ENCODE data around the gene COG5. TPM values are rescaled to one million over a fixed set of nuclear protein-coding genes. Genes with fewer than 3 reads are reported as not detected.

Gene COG5
- total RNA-seq, 1 experiment from 2014 or later: 29.1 TPM

DNA sequence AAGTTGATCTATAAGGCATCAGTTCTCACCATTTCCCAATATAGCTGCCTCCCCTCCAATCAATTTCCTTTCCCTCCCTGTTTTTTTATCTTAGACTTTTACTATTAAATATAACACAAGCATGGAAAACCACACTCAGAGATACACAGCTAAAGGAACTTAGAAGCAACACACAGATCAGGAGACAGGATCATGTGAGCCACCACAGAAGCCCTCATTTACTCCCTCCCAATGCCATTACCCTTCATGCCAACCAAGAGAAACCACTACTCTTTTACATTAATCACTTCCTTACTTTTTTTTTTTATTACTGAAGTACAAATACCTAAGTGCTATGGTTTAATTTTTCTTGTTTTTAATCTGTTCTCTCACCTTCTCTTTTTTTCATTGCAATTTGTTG, 33.0 kb downstream of the COG5 start:
- no peak overlapping the region for H3K27ac ChIP-seq (ENCODE audit: low read length)
- H3K4me1 ChIP-seq (ENCODE audit: control insufficient read depth, insufficient read depth, low read length): no peaks in the 10 kb centered on the region
- TF ChIP-seq, protein P1, sequence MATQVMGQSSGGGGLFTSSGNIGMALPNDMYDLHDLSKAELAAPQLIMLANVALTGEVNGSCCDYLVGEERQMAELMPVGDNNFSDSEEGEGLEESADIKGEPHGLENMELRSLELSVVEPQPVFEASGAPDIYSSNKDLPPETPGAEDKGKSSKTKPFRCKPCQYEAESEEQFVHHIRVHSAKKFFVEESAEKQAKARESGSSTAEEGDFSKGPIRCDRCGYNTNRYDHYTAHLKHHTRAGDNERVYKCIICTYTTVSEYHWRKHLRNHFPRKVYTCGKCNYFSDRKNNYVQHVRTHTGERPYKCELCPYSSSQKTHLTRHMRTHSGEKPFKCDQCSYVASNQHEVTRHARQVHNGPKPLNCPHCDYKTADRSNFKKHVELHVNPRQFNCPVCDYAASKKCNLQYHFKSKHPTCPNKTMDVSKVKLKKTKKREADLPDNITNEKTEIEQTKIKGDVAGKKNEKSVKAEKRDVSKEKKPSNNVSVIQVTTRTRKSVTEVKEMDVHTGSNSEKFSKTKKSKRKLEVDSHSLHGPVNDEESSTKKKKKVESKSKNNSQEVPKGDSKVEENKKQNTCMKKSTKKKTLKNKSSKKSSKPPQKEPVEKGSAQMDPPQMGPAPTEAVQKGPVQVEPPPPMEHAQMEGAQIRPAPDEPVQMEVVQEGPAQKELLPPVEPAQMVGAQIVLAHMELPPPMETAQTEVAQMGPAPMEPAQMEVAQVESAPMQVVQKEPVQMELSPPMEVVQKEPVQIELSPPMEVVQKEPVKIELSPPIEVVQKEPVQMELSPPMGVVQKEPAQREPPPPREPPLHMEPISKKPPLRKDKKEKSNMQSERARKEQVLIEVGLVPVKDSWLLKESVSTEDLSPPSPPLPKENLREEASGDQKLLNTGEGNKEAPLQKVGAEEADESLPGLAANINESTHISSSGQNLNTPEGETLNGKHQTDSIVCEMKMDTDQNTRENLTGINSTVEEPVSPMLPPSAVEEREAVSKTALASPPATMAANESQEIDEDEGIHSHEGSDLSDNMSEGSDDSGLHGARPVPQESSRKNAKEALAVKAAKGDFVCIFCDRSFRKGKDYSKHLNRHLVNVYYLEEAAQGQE (IDR thresholded peaks at IDR 0.05; ENCODE audit: insufficient read depth in 1 of 2, low read depth in 2 of 2, low read length in 1 of 2): no peak
- TF ChIP-seq, protein P2, sequence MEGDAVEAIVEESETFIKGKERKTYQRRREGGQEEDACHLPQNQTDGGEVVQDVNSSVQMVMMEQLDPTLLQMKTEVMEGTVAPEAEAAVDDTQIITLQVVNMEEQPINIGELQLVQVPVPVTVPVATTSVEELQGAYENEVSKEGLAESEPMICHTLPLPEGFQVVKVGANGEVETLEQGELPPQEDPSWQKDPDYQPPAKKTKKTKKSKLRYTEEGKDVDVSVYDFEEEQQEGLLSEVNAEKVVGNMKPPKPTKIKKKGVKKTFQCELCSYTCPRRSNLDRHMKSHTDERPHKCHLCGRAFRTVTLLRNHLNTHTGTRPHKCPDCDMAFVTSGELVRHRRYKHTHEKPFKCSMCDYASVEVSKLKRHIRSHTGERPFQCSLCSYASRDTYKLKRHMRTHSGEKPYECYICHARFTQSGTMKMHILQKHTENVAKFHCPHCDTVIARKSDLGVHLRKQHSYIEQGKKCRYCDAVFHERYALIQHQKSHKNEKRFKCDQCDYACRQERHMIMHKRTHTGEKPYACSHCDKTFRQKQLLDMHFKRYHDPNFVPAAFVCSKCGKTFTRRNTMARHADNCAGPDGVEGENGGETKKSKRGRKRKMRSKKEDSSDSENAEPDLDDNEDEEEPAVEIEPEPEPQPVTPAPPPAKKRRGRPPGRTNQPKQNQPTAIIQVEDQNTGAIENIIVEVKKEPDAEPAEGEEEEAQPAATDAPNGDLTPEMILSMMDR (IDR thresholded peaks at IDR 0.05): no peak
- TF ChIP-seq SIN3A (IDR thresholded peaks at IDR 0.05; ENCODE audit: borderline replicate concordance, insufficient read depth, low read depth, low read length): no peak
- TF ChIP-seq TCF7L2 (IDR thresholded peaks at IDR 0.05; ENCODE audit: low read depth, low read length): no peak
- no peak for TF ChIP-seq POLR2AphosphoS5 (IDR thresholded peaks at IDR 0.05; ENCODE audit: low read depth, low read length)
- intact Hi-C loops (cut with micrococcal nuclease; ENCODE audit: unreplicated experiment) (no loop called here), in situ Hi-C loops (cut with HindIII; ENCODE audit: low pct_unique_long_range_greater_than_20kb, low sequenced_read_pairs) (no loop called here)
- H3K27me3 ChIP-seq (ENCODE audit: control insufficient read depth, insufficient read depth, low read length): no peaks in the 10 kb centered on the region
- ChIA-PET POLR2A (no interaction called here), CTCF (no interaction called here)
- ATAC-seq (no peak), DNase-seq (ENCODE audit: low read depth, low spot score) (no peak)
- no TSS peak for BruUV-seq (replicated peaks)
- H3K36me3 ChIP-seq (ENCODE audit: control insufficient read depth, insufficient read depth, low read length): no peaks in the 10 kb centered on the region
- H3K4me3 ChIP-seq (ENCODE audit: low read depth in 2 of 2, low read length in 2 of 2): no peak overlapping the region
- H3K9me3 ChIP-seq (ENCODE audit: control insufficient read depth, insufficient read depth, low read depth, low read length): no peaks in the 10 kb centered on the region

- Histone ChIP-seq H3K9me3 (ENCODE audit: control insufficient read depth, insufficient read depth, low read depth, low read length) (no peaks in the 10 kb centered on the region), H3K4me1 (ENCODE audit: control insufficient read depth, insufficient read depth, low read length) (no peaks in the 10 kb centered on the region), H3K27ac (ENCODE audit: low read length) (no peak overlapping the region), H3K4me3 (ENCODE audit: low read depth in 2 of 2, low read length in 2 of 2) (no peak overlapping the region), H3K36me3 (ENCODE audit: control insufficient read depth, insufficient read depth, low read length) (no peaks in the 10 kb centered on the region), H3K27me3 (ENCODE audit: control insufficient read depth, insufficient read depth, low read length) (no peaks in the 10 kb centered on the region)
- ChIA-PET CTCF (no interaction called here), POLR2A (no interaction called here)
- ATAC-seq (no peak), DNase-seq (ENCODE audit: low read depth, low spot score) (no peak)
- TF ChIP-seq POLR2AphosphoS5 (IDR thresholded peaks at IDR 0.05; ENCODE audit: low read depth, low read length): no peak
- TF ChIP-seq, protein P1 (IDR thresholded peaks at IDR 0.05; ENCODE audit: insufficient read depth in 1 of 2, low read depth in 2 of 2, low read length in 1 of 2): no peak
- TF ChIP-seq TCF7L2 (IDR thresholded peaks at IDR 0.05; ENCODE audit: low read depth, low read length): no peak
- TF ChIP-seq, protein P2 (IDR thresholded peaks at IDR 0.05): no peak
- TF ChIP-seq SIN3A (IDR thresholded peaks at IDR 0.05; ENCODE audit: borderline replicate concordance, insufficient read depth, low read depth, low read length): no peak
- no TSS peak for BruUV-seq (replicated peaks)
- intact Hi-C loops (cut with micrococcal nuclease; ENCODE audit: unreplicated experiment): no loop called here
- in situ Hi-C loops (cut with HindIII; ENCODE audit: low pct_unique_long_range_greater_than_20kb, low sequenced_read_pairs): no loop called here
These were observed 35.3 kb downstream of the COG5 start for GRCh38 chr7:107528461-107528860.
